ENCODE results near the gene POLQ. TPM values are rescaled to one million over a fixed set of nuclear protein-coding genes. Genes with fewer than 3 reads are reported as not detected.

Gene POLQ
- total RNA-seq, 1 experiment from 2014 or later = 12.3 TPM

DNA sequence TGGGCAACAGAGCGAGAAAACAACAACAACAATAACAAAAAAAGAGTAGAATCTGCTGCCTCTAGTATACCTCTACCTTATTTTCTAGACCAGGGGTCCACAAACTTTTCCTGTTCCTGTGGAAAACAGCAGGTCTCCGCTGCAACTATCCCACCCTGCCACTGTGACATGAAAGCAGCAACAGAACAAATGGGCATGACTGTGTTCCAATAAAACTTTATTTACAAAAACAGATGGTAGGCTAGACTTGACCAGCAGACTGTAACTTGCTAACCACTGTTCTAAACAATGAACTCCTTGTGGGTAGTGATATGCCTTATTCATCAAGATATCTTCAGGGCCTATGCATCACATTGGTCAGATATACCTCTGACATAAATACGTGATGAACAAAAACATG is 25.3 kb downstream of the POLQ start:
- ATAC-seq (no peak), DNase-seq (ENCODE audit: low read depth, low spot score) (no peak)
- no TSS peak for BruUV-seq (replicated peaks)
- Histone ChIP-seq H3K9ac (ENCODE audit: low read length) (no peak overlapping the region), H3K27me3 (ENCODE audit: insufficient read depth, low read length) (no peaks in the 10 kb centered on the region), H3K36me3 (ENCODE audit: control insufficient read depth in 1 of 2, insufficient read depth in 2 of 2, low read length in 2 of 2) (peaks cover 0 to 15% of the 10 kb centered on the region in 2 experiments; a peak in 2 of 4 replicates), H3K9me3 (ENCODE audit: control insufficient read depth in 1 of 2, insufficient read depth in 1 of 2, low read depth in 1 of 2, low read length in 2 of 2) (no peaks in the 10 kb centered on the region), H3K4me3 (replicated peaks in 1 of 2; ENCODE audit: low read depth in 1 of 2, low read length in 2 of 2) (no peak overlapping the region), H3K4me1 (ENCODE audit: control insufficient read depth in 1 of 2, insufficient read depth in 2 of 2, low read length in 2 of 2) (no peaks in the 10 kb centered on the region), H3K9me2 (ENCODE audit: insufficient read depth) (no peaks in the 10 kb centered on the region), H4K20me1 (ENCODE audit: insufficient read depth) (peaks cover 1% of the 10 kb centered on the region; the same call in 1 of the 2 replicates), H2AFZ (ENCODE audit: low read depth, low read length, poor library complexity, severe bottlenecking) (no peak overlapping the region), H3K4me2 (ENCODE audit: low read length) (no peak overlapping the region), H3K27ac (ENCODE audit: low read depth, low read length) (no peak overlapping the region), H3K79me2 (ENCODE audit: insufficient read depth, low read length) (peaks cover 24% of the 10 kb centered on the region; the same call in 1 of the 2 replicates)
- no peak for TF ChIP-seq EGR1 (IDR thresholded peaks at IDR 0.05; ENCODE audit: low read depth)
- TF ChIP-seq EZH2phosphoT487 (IDR thresholded peaks at IDR 0.05; ENCODE audit: borderline replicate concordance) = no peak
- TF ChIP-seq SP1 (IDR thresholded peaks at IDR 0.05; ENCODE audit: low read depth) = no peak
- TF ChIP-seq TCF7L2 (IDR thresholded peaks at IDR 0.05; ENCODE audit: borderline replicate concordance, extremely low read depth, insufficient read depth, insufficient read length) = no peak
- TF ChIP-seq, protein P1, sequence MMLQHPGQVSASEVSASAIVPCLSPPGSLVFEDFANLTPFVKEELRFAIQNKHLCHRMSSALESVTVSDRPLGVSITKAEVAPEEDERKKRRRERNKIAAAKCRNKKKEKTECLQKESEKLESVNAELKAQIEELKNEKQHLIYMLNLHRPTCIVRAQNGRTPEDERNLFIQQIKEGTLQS (IDR thresholded peaks at IDR 0.05) = no peak
- no peak for TF ChIP-seq FOSL1 (IDR thresholded peaks at IDR 0.05; ENCODE audit: low read depth)
- no peak for TF ChIP-seq EZH2 (IDR thresholded peaks at IDR 0.05)
- TF ChIP-seq, protein P2, sequence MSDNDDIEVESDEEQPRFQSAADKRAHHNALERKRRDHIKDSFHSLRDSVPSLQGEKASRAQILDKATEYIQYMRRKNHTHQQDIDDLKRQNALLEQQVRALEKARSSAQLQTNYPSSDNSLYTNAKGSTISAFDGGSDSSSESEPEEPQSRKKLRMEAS (IDR thresholded peaks at IDR 0.05) = no peak
- TF ChIP-seq, protein P3, sequence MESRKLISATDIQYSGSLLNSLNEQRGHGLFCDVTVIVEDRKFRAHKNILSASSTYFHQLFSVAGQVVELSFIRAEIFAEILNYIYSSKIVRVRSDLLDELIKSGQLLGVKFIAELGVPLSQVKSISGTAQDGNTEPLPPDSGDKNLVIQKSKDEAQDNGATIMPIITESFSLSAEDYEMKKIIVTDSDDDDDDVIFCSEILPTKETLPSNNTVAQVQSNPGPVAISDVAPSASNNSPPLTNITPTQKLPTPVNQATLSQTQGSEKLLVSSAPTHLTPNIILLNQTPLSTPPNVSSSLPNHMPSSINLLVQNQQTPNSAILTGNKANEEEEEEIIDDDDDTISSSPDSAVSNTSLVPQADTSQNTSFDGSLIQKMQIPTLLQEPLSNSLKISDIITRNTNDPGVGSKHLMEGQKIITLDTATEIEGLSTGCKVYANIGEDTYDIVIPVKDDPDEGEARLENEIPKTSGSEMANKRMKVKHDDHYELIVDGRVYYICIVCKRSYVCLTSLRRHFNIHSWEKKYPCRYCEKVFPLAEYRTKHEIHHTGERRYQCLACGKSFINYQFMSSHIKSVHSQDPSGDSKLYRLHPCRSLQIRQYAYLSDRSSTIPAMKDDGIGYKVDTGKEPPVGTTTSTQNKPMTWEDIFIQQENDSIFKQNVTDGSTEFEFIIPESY (IDR thresholded peaks at IDR 0.05; ENCODE audit: extremely low read depth, insufficient replicate concordance, low read length) = no peak
- no peak for TF ChIP-seq ZFX (IDR thresholded peaks at IDR 0.05)
- no peak for TF ChIP-seq SRF (IDR thresholded peaks at IDR 0.05; ENCODE audit: low read depth)
- TF ChIP-seq, protein P4, sequence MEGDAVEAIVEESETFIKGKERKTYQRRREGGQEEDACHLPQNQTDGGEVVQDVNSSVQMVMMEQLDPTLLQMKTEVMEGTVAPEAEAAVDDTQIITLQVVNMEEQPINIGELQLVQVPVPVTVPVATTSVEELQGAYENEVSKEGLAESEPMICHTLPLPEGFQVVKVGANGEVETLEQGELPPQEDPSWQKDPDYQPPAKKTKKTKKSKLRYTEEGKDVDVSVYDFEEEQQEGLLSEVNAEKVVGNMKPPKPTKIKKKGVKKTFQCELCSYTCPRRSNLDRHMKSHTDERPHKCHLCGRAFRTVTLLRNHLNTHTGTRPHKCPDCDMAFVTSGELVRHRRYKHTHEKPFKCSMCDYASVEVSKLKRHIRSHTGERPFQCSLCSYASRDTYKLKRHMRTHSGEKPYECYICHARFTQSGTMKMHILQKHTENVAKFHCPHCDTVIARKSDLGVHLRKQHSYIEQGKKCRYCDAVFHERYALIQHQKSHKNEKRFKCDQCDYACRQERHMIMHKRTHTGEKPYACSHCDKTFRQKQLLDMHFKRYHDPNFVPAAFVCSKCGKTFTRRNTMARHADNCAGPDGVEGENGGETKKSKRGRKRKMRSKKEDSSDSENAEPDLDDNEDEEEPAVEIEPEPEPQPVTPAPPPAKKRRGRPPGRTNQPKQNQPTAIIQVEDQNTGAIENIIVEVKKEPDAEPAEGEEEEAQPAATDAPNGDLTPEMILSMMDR (IDR thresholded peaks at IDR 0.05 in 2 of 3, conservative IDR thresholded peaks at IDR 0.05 in 1 of 3; ENCODE audit: borderline replicate concordance in 1 of 3, insufficient read depth in 1 of 3, low read depth in 2 of 3, low read length in 2 of 3) = no peak
- TF ChIP-seq POLR2A (IDR thresholded peaks at IDR 0.05; ENCODE audit: borderline replicate concordance, extremely low read depth, insufficient read depth, insufficient read length) = no peak
- no peak for TF ChIP-seq JUND (IDR thresholded peaks at IDR 0.05)
- TF ChIP-seq RAD21 (IDR thresholded peaks at IDR 0.05; ENCODE audit: low read depth) = no peak
- TF ChIP-seq YY1 (IDR thresholded peaks at IDR 0.05; ENCODE audit: extremely low read depth, insufficient replicate concordance, low read depth, low read length) = no peak
- intact Hi-C loops (cut with micrococcal nuclease) = no loop called here
- ChIA-PET RAD21 (ENCODE audit: low non-redundant PET in 1 of 2, low total read pairs in 2 of 2, uncharacterized antibody in 2 of 2, unreplicated experiment in 2 of 2) (no interaction called here), POLR2A (no interaction called here), CTCF (no interaction called here)
